Measurements from ENCODE around the gene AKR1D1.

DNA sequence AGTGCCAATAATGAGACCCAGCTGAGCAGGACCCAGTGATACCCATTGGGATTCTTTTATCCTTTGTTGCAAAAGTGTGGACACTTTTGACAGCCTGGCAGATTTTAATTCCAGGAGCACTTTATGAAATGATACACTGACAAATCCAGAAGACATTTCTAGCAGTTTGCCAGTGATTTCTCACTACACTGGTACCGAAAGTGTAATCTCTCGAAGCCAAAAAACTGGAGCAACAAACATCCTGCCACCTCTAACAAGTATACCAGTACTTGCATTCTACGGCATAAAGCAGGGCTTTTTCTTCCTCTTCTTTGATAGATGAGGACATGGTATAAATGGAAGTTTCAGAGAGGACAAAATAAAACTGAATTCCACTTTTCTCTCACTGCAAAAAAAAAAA is 28.4 kb upstream of the AKR1D1 start:
- TF ChIP-seq, protein P1, sequence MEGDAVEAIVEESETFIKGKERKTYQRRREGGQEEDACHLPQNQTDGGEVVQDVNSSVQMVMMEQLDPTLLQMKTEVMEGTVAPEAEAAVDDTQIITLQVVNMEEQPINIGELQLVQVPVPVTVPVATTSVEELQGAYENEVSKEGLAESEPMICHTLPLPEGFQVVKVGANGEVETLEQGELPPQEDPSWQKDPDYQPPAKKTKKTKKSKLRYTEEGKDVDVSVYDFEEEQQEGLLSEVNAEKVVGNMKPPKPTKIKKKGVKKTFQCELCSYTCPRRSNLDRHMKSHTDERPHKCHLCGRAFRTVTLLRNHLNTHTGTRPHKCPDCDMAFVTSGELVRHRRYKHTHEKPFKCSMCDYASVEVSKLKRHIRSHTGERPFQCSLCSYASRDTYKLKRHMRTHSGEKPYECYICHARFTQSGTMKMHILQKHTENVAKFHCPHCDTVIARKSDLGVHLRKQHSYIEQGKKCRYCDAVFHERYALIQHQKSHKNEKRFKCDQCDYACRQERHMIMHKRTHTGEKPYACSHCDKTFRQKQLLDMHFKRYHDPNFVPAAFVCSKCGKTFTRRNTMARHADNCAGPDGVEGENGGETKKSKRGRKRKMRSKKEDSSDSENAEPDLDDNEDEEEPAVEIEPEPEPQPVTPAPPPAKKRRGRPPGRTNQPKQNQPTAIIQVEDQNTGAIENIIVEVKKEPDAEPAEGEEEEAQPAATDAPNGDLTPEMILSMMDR (IDR thresholded peaks at IDR 0.05 in 4 of 5, conservative IDR thresholded peaks at IDR 0.05 in 1 of 5) = no peak
- TF ChIP-seq POLR2A (IDR thresholded peaks at IDR 0.05) = no peak

All from gastrocnemius medialis (tissue), 4 donors.